C4-2B (cell line): ENCODE measurements around the gene IFNLR1.

ENCODE experiments used
- CTCF ChIP-seq: fragments of 450-650 bp; conservative IDR thresholded peaks from 2 replicates; pipeline ENCODE4 v1.5.1; 2017; ENCODE audit warnings: mild to moderate bottlenecking
- ZFX ChIP-seq: fragments of 450-650 bp; IDR thresholded peaks from 2 replicates; pipeline ENCODE4 v1.6.1; 2017

- no peak for TF ChIP-seq CTCF
- no peak for TF ChIP-seq ZFX
Measured at GRCh38 chr1:24195136-24195535, 8.0 kb upstream of the IFNLR1 start.
